Nephron progenitor cell (in vitro differentiated cells): ENCODE measurements around the gene NKTR.

Experiments
- DNase-seq: peaks from one replicate; pipeline ENCODE4 v3.0.0; 2021
- H3K27ac Mint-ChIP-seq: 2 replicates; pipeline ENCODE4 v1.8.0; 2021; ENCODE audit warnings: mild to moderate bottlenecking, moderate library complexity, mixed read lengths
- H3K27me3 Mint-ChIP-seq: 2 replicates; pipeline ENCODE4 v1.8.0; 2021; ENCODE audit warnings: mild to moderate bottlenecking, low read depth, mixed read lengths; ENCODE audit not compliant: poor library complexity
- H3K36me3 Mint-ChIP-seq: 2 replicates; pipeline ENCODE4 v1.8.0; 2021; ENCODE audit warnings: low read depth, mixed read lengths
- H3K4me1 Mint-ChIP-seq: 2 replicates; pipeline ENCODE4 v1.8.0; 2021; ENCODE audit warnings: mixed read lengths
- H3K4me3 Mint-ChIP-seq: 2 replicates; pipeline ENCODE4 v1.8.0; 2021; ENCODE audit warnings: mild to moderate bottlenecking, moderate library complexity, mixed read lengths
- H3K9me3 Mint-ChIP-seq: 2 replicates; pipeline ENCODE4 v1.8.0; 2021; ENCODE audit warnings: mild to moderate bottlenecking, moderate library complexity, mixed read lengths
- TF ChIP-seq, protein P1 (sequence below): fragments of 200-600 bp; sonication (generic); IDR thresholded peaks from 2 replicates; pipeline ENCODE4 v1.5.0; 2021; ENCODE audit warnings: antibody characterized with exemption

The NKTR gene

DNA sequence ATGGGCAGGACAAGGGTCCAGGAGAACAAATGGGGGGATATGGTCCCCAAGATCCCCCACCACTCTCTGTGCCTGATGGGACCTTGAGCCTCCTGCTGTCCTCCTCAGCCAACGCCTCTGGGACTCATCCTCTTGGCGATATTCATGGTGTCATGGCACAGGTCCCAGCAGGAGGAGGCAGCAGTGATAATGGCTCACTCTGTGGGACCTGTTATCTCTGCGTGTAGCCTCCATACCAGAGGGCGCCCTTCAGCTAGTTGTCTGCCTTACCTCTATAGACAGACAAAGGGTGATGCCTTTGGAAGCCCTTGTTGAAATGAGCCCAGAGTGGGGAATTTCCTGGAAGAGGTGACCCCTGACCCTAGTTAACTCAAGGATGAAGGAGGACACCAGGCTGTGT, 60.4 kb downstream of the NKTR start:
- TF ChIP-seq, protein P1, sequence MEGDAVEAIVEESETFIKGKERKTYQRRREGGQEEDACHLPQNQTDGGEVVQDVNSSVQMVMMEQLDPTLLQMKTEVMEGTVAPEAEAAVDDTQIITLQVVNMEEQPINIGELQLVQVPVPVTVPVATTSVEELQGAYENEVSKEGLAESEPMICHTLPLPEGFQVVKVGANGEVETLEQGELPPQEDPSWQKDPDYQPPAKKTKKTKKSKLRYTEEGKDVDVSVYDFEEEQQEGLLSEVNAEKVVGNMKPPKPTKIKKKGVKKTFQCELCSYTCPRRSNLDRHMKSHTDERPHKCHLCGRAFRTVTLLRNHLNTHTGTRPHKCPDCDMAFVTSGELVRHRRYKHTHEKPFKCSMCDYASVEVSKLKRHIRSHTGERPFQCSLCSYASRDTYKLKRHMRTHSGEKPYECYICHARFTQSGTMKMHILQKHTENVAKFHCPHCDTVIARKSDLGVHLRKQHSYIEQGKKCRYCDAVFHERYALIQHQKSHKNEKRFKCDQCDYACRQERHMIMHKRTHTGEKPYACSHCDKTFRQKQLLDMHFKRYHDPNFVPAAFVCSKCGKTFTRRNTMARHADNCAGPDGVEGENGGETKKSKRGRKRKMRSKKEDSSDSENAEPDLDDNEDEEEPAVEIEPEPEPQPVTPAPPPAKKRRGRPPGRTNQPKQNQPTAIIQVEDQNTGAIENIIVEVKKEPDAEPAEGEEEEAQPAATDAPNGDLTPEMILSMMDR, result no peak
- Mint-ChIP-seq H3K9me3 (no peaks in the 10 kb centered on the region), H3K27me3 (peaks cover 6% of the 10 kb centered on the region), H3K4me1 (no peaks in the 10 kb centered on the region), H3K36me3 (no peaks in the 10 kb centered on the region), H3K27ac (no peak overlapping the region), H3K4me3 (no peak overlapping the region)
- DNase-seq, result no peak

DNA sequence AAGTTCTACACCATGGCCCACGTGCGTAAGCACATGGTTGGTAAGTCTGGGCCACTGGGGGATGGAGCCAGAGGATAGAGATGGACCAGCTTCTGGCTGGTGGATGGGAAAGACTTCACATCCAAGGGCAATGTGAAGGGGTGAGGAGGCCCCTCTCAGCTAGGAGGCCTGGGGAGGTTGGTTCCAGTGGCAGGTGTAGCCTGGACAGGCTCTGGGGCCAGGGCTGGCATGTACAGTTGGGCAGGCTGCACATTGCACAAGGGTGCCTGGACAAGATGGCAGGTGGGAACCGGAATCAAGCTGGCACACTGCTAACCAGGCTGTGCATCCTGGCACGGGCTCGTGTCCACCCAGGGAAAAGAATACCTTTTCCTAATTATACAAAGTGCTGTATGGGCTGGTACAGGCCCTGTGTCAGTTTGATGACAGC, 61.1 kb downstream of the NKTR start:
- Mint-ChIP-seq H3K27me3 (peaks cover 6% of the 10 kb centered on the region), H3K4me3 (no peak overlapping the region), H3K4me1 (no peaks in the 10 kb centered on the region), H3K9me3 (no peaks in the 10 kb centered on the region), H3K27ac (no peak overlapping the region), H3K36me3 (no peaks in the 10 kb centered on the region)
- DNase-seq, result no peak
- TF ChIP-seq, protein P1, result no peak

DNA sequence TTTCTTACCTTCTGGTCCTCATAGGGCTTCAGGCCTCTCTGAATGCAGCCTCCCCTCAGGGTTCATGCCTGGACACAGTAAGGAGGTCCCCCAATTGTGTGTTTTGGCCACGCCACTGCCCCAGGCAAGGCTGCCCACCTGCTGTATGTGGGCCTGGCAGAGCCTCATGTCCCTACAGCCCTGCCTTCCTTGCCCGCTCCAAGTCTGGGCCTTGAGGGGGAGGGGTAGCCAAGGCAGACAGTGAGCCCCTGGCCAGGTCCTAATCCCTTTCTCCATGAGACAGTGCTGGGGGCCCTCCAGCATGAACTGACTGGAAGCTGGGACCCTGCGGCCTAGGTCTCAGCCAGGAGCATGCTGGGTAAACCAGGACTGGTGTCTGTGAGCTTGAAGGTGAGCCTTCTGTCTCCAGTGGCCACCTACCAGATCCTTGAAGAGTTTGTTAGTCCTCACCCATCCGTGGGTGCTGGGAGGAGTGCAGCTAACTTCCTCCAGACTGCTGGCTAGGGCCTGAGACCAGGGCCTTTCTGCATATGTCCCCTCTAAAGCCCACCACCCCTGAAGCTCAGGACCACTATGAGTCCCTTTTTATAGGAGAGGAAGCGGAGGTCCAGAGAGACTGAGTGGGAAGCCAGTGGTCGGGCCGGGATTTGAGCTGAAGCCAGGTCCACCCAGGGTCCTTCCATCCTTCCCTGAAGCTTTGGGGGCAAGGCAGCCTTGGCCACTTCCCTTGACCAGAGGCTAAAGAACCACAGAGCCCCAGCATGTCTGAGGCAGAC, 61.7 kb downstream of the NKTR start:
- H3K36me3 Mint-ChIP-seq, result no peaks in the 10 kb centered on the region
- no peak overlapping the region for H3K27ac Mint-ChIP-seq
- H3K9me3 Mint-ChIP-seq, result no peaks in the 10 kb centered on the region
- peaks cover 6% of the 10 kb centered on the region for H3K27me3 Mint-ChIP-seq
- DNase-seq, result no peak
- H3K4me3 Mint-ChIP-seq, result no peak overlapping the region
- TF ChIP-seq, protein P1, result no peak
- H3K4me1 Mint-ChIP-seq, result peaks cover 2% of the 10 kb centered on the region

DNA sequence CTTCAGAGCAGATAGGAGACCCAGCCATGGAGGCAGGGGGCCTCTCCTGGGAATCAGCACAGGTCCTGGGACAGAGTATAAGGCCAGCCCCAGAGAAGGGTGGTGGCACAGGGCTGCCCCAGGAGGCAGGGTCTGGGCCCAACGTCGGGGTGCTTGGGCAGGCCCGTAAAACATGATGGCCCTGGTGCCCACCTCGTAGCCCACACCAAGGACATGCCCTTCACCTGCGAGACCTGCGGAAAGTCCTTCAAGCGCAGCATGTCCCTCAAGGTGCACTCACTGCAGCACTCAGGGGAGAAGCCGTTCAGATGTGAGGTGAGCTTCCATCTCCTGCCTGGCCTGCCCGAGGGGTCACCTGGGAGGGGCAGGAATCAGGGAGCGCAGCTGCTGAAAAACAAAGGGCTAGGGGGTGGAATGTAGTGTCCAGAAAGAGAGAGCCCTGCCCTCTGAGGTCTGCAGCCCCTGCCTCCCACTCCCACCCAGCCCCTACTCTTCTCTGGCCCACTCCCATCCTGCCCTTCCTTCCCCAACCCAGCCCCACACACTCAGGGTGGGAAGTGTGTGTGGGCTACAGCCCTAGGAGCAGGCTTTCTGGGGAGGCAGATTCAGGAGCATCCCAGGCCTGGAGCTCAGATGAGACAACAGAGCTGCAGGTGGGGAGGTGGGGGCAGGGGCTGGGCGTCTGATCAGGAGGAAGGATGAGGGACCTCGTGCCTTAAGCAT, 62.5 kb downstream of the NKTR start:
- H3K27me3 Mint-ChIP-seq, result peaks cover 4% of the 10 kb centered on the region
- no peaks in the 10 kb centered on the region for H3K36me3 Mint-ChIP-seq
- no peak overlapping the region for H3K4me3 Mint-ChIP-seq
- TF ChIP-seq, protein P1, result no peak
- no peak for DNase-seq
- no peaks in the 10 kb centered on the region for H3K9me3 Mint-ChIP-seq
- H3K27ac Mint-ChIP-seq, result no peak overlapping the region
- peaks cover 9% of the 10 kb centered on the region for H3K4me1 Mint-ChIP-seq

DNA sequence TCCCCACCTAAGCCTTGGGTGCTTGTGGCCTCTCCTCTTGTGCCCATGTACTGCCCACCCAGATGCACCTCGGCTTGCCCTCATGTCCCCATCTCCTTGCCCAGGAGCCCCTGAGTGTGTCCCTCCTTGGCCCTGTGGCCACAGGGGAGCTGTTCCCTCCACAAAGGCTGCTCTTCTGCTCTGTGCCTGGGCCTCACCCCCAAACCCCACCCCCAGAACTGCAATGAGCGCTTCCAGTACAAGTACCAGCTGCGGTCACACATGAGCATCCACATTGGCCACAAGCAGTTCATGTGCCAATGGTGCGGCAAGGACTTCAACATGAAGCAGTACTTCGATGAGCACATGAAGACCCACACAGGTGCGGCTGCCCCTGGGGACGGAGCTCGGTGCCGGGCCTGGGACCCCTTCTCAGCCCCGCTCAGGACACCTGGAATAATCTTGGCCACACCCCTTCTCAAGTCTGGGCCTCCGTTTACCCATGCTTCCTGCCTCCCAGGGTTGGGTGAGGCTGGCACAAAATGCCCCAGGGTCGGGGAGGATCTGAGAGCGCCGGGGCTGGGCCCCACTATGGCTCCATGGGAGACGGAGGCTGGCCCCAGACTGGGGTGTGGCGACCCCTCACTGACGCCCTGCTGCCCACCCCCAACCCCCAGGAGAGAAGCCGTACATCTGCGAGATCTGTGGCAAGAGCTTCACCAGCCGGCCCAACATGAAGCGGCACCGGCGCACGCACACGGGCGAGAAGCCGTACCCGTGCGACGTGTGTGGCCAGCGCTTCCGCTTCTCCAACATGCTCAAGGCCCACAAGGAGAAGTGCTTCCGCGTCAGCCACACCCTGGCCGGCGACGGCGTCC, 63.3 kb downstream of the NKTR start:
- Mint-ChIP-seq H3K27me3 (peaks cover 4% of the 10 kb centered on the region), H3K36me3 (no peaks in the 10 kb centered on the region), H3K4me3 (no peak overlapping the region), H3K9me3 (peaks cover 2% of the 10 kb centered on the region), H3K4me1 (peaks cover 15% of the 10 kb centered on the region), H3K27ac (no peak overlapping the region)
- TF ChIP-seq, protein P1, result no peak
- no peak for DNase-seq
